ENCODE measurements around the gene PBX2.

Gene PBX2

GRCh38 chr6:32168807-32169591 is 21.0 kb downstream of the PBX2 start:
- no peak for DNase-seq

GRCh38 chr6:32168350-32168749 is 21.7 kb downstream of the PBX2 start:
- no peak for DNase-seq

GRCh38 chr6:32167761-32168262 is 22.2 kb downstream of the PBX2 start:
- DNase-seq: no peak

- DNase-seq: no peak
Observed at GRCh38 chr6:32167154-32167760, 22.7 kb downstream of the PBX2 start.

GRCh38 chr6:32166411-32167061 is 23.5 kb downstream of the PBX2 start:
- DNase-seq: no peak

- DNase-seq: no peak
Observed at GRCh38 chr6:32164295-32164694, 25.7 kb downstream of the PBX2 start, which contains the start of gene EGFL8. Gene EGFL8 (plus strand): TSS chr6:32164595. CDS start chr6:32166166, 1,571 bp downstream.

- DNase-seq: no peak
Observed at GRCh38 chr6:32163559-32164258, 26.3 kb downstream of the PBX2 start.

- no peak for DNase-seq
Observed at GRCh38 chr6:32158052-32158451, 31.9 kb downstream of the PBX2 start.

GRCh38 chr6:32156891-32157290 is 33.1 kb downstream of the PBX2 start:
- no peak for DNase-seq

GRCh38 chr6:32154514-32155161 is 35.4 kb downstream of the PBX2 start:
- peak in 1 of 2 experiments; percentile 52 for DNase-seq

- DNase-seq: peak; percentile 31 to 83
Observed at GRCh38 chr6:32153564-32154513, 36.2 kb downstream of the PBX2 start, which contains the start of gene PPT2. Gene PPT2 (plus strand): TSS chr6:32154141. CDS start chr6:32154595, 454 bp downstream.

GRCh38 chr6:32152769-32153563 is 37.0 kb downstream of the PBX2 start:
- DNase-seq: no peak

GRCh38 chr6:32151863-32152768 is 37.9 kb downstream of the PBX2 start, which contains the start of gene PRRT1:
Gene PRRT1 (minus strand): TSS chr6:32151939. CDS start chr6:32151827, 112 bp downstream.
- DNase-seq: no peak

GRCh38 chr6:32151181-32151862 is 38.7 kb downstream of the PBX2 start:
- peak; percentile 66 to 79 for DNase-seq

- no peak for DNase-seq
Observed at GRCh38 chr6:32149932-32150870, 39.8 kb downstream of the PBX2 start.

- no peak for DNase-seq
Observed at GRCh38 chr6:32149092-32149755, 40.8 kb downstream of the PBX2 start.

All from cerebellar nuclear complex (tissue), 1 donor.